HG03354 (cell line): ENCODE results near the gene MX2.
"Not testable (repeated sequence)": the region's sequence is repeated elsewhere in the genome, so short reads cannot be mapped to it uniquely, and the experiment has no call there.

Experiments used
- ATAC-seq: cut with Tn5 transposase; IDR thresholded peaks from one replicate; pipeline ENCODE4 v1.9.1; 2021; ENCODE audit warnings: mild to moderate bottlenecking; ENCODE audit not compliant: unreplicated experiment, poor library complexity, severe bottlenecking

The MX2 gene, protein sequence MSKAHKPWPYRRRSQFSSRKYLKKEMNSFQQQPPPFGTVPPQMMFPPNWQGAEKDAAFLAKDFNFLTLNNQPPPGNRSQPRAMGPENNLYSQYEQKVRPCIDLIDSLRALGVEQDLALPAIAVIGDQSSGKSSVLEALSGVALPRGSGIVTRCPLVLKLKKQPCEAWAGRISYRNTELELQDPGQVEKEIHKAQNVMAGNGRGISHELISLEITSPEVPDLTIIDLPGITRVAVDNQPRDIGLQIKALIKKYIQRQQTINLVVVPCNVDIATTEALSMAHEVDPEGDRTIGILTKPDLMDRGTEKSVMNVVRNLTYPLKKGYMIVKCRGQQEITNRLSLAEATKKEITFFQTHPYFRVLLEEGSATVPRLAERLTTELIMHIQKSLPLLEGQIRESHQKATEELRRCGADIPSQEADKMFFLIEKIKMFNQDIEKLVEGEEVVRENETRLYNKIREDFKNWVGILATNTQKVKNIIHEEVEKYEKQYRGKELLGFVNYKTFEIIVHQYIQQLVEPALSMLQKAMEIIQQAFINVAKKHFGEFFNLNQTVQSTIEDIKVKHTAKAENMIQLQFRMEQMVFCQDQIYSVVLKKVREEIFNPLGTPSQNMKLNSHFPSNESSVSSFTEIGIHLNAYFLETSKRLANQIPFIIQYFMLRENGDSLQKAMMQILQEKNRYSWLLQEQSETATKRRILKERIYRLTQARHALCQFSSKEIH

DNA sequence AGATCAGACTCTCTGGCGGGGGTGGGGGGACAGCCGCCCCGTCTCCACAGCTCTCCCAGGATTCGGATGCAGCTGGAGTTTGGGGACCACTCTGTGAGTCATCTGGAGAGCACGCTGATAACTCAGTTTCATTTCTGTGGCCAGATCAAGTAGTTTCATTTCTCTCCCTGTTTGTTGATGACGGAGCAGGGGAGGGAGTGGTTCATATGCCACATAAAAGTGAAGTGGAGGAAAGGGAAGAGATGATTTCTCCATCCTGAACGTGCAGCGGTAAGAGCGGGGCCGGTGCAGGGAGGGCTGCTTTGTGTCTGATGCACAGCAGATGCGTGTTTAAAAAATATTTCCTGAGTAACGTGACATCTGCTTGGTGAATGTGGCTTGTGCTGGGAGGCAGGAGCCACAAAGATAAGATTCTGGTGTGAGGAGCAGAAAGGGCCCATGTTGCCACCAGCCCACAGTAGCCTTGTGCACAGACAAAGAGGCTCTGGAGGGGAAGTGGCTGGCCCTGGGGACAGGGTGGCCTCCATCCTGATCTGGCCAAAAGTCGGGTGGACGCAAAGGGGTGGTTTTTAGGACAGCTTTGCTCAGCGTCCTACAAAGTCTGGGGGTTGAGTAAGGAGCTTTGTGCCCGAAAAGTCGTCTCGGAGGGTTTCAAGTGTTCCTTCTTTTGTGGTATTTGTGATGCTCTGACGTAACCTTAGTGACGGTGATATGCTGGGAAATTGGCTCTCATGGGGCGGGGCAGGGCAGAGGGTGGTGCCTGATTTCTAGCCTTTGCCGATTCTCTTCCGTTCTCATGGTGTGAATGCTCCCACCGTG lies at the start of gene MX2:
MX2 (plus strand) TSS at position 242 of the 819 bp plus-strand sequence. CDS start 14,880 bp downstream, outside the sequence.
- ATAC-seq: peak; percentile 63

DNA sequence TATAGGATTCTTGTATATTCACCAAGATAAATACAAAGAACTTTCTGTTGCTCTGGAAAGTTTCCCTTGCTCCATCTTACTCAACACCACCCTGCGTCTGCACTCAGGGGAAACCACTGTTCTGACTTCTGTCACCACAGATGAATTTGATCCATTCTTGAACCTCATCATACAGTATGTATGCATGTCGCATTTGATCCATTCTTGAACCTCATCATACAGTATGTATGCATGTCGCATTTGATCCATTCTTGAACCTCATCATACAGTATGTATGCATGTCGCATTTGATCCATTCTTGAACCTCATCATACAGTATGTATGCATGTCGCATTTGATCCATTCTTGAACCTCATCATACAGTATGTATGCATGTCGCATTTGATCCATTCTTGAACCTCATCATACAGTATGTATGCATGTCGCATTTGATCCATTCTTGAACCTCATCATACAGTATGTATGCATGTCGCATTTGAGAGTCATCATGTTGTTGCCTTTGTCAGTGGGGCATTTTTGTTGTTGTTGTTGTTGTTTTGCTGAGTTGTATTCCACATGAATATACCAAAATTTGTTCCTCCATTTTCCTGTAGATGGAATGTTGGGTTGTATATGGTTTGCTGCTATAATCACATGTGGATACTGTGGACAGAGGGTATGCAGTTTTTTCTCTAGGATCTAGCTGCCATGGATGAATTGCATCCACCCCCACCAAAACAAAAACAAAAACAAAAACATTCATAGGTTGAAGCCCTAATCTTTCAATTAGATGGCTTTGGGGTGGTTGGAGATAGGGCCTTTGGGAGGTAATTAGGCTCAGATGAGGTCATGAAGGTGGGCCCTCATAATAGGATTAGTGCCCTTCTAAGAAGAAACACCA lies 48.3 kb upstream of the MX2 start:
- ATAC-seq: not testable (repeated sequence)

DNA sequence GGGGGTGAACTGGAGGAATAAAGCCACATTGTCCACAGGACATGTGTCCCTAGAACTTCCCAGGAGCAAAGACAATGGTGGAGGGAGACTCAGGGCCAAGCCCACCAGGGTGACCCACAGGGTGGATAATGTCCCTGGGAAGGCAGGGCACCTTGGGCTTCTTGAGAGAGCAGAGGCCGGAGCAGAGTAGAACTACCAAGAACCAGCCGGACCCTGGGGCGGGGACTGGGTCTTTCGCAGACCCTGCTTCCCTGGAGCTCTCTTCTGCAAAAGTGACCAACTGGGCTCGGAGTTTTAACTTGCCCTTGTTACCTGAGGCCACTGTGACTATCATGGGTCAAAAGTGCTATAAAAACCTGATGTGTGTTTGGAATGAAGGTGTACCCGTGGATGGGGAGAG lies 46.1 kb upstream of the MX2 start:
- ATAC-seq: no peak

DNA sequence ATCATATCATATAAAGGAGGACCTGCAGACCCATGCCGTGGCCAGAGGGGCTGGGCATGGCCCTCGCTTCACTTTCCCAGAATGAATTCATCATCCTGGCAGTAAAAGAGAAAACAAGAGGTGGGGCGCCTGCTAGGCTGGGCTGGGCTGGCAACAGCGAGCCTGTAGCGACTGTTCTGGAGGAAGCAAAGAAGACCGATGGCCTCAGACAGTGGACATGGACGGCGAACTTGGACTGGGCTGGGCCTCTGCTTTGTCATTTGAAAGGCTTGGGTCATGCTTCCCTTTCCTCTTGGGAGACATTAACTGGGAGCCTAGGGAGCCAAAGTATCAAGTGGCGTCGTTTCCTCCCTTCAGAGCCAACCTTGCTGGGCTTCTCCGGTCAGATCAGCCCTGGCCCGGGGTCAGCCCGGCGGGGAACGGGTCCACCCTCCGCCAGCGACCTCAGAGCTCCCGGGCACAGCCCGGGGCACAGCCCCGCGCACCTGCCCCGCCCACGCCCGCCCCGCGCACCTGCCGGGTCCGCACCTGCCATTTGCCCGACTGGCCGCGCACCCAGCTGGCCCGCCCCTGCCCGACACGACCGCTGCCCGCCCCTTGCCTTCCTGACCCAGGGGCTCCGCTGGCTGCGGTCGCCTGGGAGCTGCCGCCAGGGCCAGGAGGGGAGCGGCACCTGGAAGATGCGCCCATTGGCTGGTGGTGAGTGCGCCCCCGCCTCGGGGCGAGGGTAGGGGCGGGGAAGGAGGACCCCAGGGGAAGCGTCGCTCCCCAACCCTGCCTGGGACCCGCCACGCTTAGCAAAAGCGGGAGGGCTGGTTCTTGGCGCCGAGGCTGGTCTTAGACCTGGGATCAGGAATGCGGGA lies 45.4 kb upstream of the MX2 start, which contains the start of gene FAM3B:
FAM3B (plus strand) TSS at position 602 of the 863 bp plus-strand sequence; CDS start at position 681, 79 bp downstream.
- no peak for ATAC-seq

DNA sequence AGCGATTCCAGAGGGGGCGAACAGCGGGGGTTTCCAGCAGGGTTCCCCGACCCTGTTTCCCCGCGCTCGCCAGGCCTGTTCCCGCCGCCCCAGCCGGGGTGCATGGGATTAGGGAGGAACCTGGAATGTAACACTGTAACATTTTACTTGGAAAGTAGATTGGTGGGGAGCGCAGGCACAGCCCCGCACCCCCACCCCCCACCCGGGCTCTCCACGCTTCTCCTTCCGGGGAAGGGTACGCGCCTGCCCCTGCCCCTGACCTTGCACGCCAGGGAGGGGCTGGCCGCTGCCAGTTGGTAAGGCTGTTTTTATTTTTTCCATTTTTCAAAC lies 44.8 kb upstream of the MX2 start:
- no peak for ATAC-seq

DNA sequence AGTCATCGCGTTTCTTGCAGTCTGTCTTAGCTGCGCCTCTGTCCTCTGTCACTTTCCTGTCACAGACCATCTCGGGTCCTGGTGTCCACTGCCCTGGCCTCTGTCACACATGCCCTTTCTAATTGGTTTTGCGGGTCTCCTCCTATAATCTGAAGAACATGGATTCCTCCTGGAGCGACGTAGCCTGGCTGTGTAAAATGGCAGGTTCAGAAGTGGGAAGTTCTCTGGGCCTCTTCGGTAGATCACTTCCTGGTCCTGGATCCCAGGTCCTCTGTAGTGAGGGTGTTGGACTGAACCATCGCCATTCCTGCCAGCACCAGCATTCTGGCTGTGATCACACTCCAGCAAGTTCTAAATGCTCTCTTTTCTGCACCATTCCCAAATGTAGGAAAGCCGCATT lies 44.4 kb upstream of the MX2 start:
- ATAC-seq: no peak

DNA sequence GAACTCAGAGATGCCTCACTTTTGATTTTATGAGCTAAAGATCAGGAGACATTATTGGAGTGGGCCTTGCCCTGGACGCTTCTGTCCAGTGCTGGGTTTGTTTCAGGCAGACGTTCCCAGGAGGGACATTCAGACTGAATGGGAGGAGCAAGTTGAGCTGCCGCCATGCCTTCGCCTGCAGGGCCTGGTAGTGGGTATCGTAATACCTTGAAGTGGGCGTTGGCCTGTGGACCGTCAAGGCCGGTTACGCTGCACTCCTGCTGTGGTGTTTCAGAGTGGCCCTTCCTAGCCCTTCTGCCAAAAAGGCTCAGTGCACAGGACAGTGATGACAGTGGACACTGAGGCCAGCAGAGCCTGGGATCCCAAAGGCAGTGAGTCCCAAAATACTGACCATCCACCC lies 43.6 kb upstream of the MX2 start:
- no peak for ATAC-seq

DNA sequence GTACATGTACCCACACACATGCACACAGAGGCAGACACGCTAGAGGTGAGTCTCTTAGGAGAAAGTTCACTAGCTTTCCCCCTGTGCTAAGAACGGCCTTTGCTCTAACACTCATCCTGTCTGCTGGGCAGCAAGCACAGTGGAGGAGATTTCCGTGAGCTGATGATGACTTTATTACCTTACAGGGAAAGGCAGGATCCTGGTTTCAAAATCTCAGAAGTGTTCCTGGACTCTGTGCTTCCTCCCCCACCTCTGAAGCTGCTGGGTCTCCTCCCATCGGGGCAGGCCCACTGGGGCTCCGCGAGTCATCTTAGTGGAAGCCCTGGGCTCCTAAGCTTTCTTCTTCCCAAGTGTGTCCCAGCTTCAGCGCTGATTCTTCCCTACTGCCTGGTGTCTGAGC lies 42.6 kb upstream of the MX2 start:
- no peak for ATAC-seq

DNA sequence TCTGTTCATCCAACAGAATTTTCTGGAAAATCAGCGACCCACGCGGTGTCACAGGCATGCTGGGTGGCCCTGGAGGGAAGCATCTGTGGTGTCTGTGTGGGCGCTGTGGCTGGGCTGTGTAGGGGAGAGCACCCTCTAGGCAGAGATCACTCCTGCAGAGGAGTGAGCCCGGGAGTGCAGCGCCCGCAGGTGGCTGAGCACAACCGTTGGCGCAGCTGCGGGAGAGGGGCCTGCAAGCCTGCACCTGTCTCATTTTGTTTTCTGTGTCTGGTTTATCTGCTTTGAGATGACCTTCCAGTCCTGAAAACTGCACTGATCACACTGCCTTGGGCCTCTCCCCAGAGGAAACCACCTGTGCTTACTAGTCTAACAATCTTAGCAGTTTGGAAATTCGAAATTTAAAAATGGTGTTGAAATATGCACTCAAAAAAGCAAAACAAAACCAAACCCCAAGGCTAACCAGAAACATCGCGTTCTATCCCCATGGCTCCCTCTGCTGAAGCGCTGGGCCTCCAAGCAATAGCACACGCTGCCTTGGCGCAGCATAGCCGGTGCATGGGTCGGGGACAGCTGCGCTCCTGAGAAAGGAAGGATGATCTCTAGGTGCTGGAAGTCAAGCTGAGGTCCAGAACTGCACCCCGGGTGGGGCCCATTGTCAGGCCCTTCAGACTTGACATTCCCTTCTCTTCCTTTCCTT lies 40.5 kb upstream of the MX2 start:
- ATAC-seq: no peak

DNA sequence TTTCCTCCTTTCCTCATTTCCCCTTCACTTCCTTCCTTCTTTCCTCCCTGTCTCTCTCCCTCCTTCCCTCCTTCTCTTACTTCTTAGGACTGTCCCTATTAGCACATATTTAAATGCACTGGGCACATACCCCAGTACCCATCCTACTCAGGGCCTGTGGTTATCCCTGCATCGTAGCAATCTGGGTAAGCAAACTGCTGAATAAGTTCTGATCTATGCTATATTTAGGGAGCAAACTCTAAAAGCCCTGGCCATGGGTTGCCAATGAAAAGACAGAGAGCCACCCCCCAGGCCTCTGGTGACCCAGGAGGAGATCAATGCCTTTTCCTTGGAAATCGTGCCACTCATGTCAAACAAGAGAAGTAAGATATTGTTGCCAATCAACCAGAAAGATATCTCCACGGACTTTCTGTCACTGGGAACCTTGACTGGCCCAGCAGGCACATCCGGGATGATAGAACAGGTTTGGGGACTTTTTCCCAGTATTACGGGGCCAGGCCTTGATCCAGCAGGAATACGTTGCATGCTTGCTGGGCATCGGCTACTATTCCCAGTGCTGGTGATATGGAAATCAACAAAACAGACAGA lies 39.8 kb upstream of the MX2 start:
- ATAC-seq: no peak

DNA sequence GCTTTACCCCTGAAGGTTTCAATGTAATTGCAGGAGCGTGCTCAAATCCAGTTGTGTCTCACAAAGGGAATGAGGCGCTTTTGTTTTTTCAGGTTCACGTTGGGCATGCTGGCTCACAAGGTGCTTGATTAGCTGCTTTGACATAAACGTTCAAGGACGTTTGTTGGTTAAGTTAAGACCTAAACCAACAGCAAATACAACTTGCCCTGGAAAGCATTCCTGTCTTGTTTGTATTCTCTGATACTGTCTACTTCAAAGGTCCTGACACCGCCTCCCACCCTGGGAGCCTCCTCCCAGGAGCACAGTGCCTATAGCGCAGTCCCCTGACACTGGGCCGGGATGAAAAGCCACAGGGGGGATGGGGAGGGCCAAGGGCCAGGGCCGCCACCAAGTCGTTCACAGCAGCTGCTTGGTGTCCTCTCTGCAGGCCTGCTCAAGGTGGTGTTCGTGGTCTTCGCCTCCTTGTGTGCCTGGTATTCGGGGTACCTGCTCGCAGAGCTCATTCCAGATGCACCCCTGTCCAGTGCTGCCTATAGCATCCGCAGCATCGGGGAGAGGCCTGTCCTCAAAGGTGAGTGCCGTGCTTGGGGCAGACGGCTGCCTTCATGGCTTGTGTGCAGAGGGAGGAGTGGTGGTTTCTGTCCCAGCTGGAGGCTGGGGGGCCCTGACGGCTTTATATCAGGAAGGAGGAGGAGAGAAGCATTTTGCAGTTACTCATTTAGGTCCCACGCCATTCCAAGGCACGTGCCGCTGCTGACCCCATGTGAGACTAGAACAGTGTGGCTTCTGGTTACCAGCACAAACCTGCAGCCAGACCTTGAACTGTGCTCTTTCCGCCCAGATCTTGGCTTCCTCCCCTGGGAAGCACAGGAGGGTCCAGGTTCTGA lies 39.1 kb upstream of the MX2 start:
- ATAC-seq: no peak

DNA sequence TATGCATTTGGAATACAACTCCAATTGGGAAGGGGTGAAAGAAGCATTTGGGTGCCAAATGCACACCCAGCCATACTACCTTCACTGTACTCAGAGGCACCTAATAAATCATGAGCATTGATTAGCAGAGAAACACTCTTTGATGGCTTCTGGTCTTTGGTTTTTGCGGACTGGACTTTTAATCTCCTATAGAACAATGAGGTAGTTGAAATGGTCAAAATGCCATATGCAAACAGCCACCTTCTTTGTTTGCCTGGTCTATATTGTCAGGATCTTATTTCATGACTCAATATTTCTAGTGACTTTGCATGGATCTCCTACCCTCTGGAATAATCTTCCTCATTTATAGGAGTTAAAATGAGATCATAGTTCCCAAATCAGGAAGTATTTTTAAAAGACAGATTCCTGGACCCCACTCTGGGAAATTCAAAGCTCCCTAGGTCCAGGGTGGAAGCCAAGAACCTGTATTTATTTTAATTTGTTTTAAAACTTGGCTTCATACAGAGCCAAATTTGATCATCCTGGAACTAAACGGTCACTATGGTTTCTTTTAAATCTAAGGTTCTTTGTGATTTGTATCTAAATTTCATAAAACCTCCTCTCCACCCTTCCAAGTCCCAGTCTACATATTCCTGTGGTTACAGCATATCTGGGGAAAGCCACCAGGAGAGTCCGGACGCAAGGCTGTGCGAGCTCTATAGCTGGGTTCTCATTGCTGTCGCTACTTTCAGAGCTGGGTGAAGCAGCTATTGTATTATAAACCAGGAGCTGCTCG lies 36.5 kb upstream of the MX2 start:
- no peak for ATAC-seq

DNA sequence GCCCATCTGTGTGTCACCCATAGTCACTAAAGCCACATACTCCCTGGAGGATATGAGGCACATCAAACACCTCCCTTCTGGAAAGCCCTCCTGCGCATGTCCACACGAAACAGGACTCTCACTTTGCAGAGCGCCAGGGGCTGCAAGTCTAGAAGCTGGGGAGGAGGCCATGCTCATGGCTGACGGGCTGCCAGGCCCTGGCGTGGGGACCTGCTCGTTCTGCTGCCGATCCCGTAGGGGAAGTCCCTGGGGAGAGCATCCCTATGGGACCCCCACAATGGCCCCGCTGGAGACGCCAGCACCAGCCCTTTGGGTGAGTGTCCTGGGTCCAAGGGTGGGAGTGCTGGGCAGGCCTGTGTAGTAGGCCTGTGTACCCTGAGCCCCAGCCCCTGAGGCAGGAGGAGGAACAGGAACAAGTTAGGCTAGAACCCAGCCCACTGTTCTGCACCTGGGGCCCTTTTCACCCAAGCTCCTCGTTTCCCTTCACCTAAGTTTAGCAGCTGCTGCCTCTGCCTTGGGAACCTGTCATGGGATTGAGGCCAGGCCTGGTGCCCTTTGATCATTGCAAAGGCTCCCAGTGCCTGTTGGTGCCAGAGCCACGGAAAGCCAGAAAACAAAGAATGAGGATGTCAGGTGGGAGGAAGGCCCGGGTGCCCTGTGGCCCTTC lies 35.3 kb upstream of the MX2 start:
- ATAC-seq: no peak

DNA sequence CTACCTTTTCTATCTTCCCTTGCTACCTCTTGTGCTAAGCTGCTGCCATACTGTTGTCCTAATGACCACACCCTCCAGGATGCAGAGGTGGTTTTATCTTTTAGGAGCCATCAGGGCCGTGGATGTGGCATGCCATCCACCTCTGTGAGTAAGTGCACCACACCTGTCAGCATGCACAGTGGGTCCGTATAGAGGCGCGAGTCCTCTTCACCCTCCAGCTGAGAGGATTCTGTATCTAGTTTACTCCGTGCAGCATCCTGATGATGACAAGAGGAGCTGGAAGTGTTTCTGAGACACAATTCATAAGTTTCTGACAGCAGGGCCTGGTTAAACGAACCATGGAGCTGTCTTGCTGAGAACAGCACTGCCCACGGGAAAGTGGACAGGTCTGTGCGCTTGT lies 34.1 kb upstream of the MX2 start:
- ATAC-seq: no peak
